Caco-2 (cell line): Measurements from ENCODE around the gene NTN1. TPM values are rescaled to one million over a fixed set of nuclear protein-coding genes. Genes with fewer than 3 reads are reported as not detected.

Source experiments
- BruUV-seq: library from RNA; stranded (reverse); fragments of 400-500 nt; replicated peaks from 2 replicates; lab custom pipeline; 2021; lab: Mats Ljungman, UMichigan
- CTCF ChIA-PET: fragments of 300-600 bp; sonication (Branson Sonifier 250); formaldehyde crosslinking; loops from one replicate; lab custom pipeline; 2022; ENCODE audit warnings: antibody characterized with exemption; lab: Charles Lee
- POLR2A ChIA-PET: fragments of 300-600 bp; sonication (Branson Sonifier 250); formaldehyde crosslinking; loops from one replicate; lab custom pipeline; 2022; ENCODE audit warnings: antibody characterized with exemption; lab: Charles Lee
- DNase-seq, 2 experiments: peaks; one replicate each; pipeline versions ENCODE4 v3.0.0 to v3.0.0-alpha.2; 2020 to 2022
- H3K27me3 ChIP-seq: replicated peaks from 2 replicates; pipeline ENCODE4 v1.6.0; 2011; ENCODE audit warnings: low read length; ENCODE audit not compliant: control insufficient read depth, insufficient read depth
- H3K36me3 ChIP-seq: 2 replicates; pipeline ENCODE4 v1.5.1; 2011; ENCODE audit warnings: low read length; ENCODE audit not compliant: control insufficient read depth, insufficient read depth
- H3K4me1 ChIP-seq: fragments of 250-450 bp; sonication (Bioruptor Pico); 2 replicates; pipeline ENCODE4 v1.5.1; 2020; ENCODE audit warnings: mild to moderate bottlenecking
- H3K4me3 ChIP-seq: 2 replicates; pipeline ENCODE4 v1.5.1; 2011; ENCODE audit warnings: low read depth, mild to moderate bottlenecking, control low read depth, low read length
- H3K9me3 ChIP-seq: fragments of 250-450 bp; sonication (Bioruptor Pico); 2 replicates; pipeline ENCODE4 v1.5.1; 2020; ENCODE audit warnings: mild to moderate bottlenecking, moderate library complexity
- H3K27ac Mint-ChIP-seq: one replicate; pipeline ENCODE4 v1.8.0; 2022; ENCODE audit warnings: mixed read lengths; ENCODE audit not compliant: unreplicated experiment
- H3K27me3 Mint-ChIP-seq: one replicate; pipeline ENCODE4 v1.8.0; 2022; ENCODE audit warnings: mixed read lengths; ENCODE audit not compliant: insufficient read depth, unreplicated experiment
- H3K36me3 Mint-ChIP-seq: one replicate; pipeline ENCODE4 v1.8.0; 2022; ENCODE audit warnings: mild to moderate bottlenecking, mixed read lengths; ENCODE audit not compliant: insufficient read depth, unreplicated experiment
- H3K4me1 Mint-ChIP-seq: one replicate; pipeline ENCODE4 v1.8.0; 2022; ENCODE audit warnings: low read depth, mixed read lengths; ENCODE audit not compliant: unreplicated experiment
- H3K4me3 Mint-ChIP-seq: one replicate; pipeline ENCODE4 v1.8.0; 2022; ENCODE audit warnings: mild to moderate bottlenecking, moderate library complexity, mixed read lengths; ENCODE audit not compliant: unreplicated experiment
- H3K9me3 Mint-ChIP-seq: one replicate; pipeline ENCODE4 v1.8.0; 2022; ENCODE audit warnings: mixed read lengths; ENCODE audit not compliant: unreplicated experiment
- intact Hi-C: fragments of 100-400 bp; cut with micrococcal nuclease; formaldehyde crosslinking; loops from one replicate; pipeline ENCODE4 v1.10.0; 2022; ENCODE audit not compliant: unreplicated experiment
- total RNA-seq: library from RNA; stranded (reverse); gene quantifications from 2 replicates; pipeline ENCODE4 v1.2.3, GENCODE V29; 2022
- TF ChIP-seq, protein P1 (sequence below), 2 experiments: fragments of 200-600 bp in 1 of 2; IDR thresholded peaks; 1 replicate in 1 of 2; 2 replicates in 1 of 2; pipeline versions ENCODE4 v1.5.1 to v1.8.0; 2011 to 2022; ENCODE audit warnings: antibody characterized with exemption in 1 of 2, control low read depth in 1 of 2, inconsistent platforms in 1 of 2, low read depth in 1 of 2, low read length in 1 of 2, mild to moderate bottlenecking in 1 of 2, moderate library complexity in 1 of 2; ENCODE audit not compliant: insufficient read depth in 1 of 2, severe bottlenecking in 1 of 2, unreplicated experiment in 1 of 2

NTN1 gene
- total RNA-seq, 1 experiment from 2014 or later, result 0.88 TPM

DNA sequence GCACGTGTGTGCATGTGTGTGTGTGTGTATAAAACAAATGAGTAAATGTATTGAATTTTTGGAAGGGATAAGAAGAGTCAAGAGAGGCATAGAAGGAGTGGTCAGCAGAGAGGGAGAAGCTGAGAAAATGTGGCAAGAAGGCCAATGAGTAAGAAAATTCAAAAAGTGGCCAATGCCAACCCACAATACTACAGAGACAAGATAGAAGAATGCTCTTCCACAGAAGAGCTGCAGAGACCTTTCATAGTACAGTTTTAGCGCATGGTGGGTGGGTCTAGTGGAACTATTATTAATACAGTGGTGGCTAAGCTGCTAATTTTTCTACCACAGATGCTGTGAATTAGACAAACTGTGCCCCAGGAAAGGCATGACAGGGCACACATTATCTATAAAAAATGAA lies 233.5 kb downstream of the NTN1 start:
- no peaks in the 10 kb centered on the region for H3K9me3 Mint-ChIP-seq
- H3K27me3 ChIP-seq, result no peaks in the 10 kb centered on the region
- H3K27ac Mint-ChIP-seq, result no peak overlapping the region
- no TSS peak for BruUV-seq
- H3K36me3 ChIP-seq, result no peaks in the 10 kb centered on the region
- H3K4me1 Mint-ChIP-seq, result peaks cover 15% of the 10 kb centered on the region
- no peaks in the 10 kb centered on the region for H3K9me3 ChIP-seq
- H3K4me3 ChIP-seq, result no peak overlapping the region
- H3K4me3 Mint-ChIP-seq, result no peak overlapping the region
- H3K36me3 Mint-ChIP-seq, result no peaks in the 10 kb centered on the region
- H3K27me3 Mint-ChIP-seq, result no peaks in the 10 kb centered on the region
- ChIA-PET CTCF (no interaction called here), POLR2A (no interaction called here)
- intact Hi-C loops, result no loop called here
- DNase-seq, result no peak
- TF ChIP-seq, protein P1, sequence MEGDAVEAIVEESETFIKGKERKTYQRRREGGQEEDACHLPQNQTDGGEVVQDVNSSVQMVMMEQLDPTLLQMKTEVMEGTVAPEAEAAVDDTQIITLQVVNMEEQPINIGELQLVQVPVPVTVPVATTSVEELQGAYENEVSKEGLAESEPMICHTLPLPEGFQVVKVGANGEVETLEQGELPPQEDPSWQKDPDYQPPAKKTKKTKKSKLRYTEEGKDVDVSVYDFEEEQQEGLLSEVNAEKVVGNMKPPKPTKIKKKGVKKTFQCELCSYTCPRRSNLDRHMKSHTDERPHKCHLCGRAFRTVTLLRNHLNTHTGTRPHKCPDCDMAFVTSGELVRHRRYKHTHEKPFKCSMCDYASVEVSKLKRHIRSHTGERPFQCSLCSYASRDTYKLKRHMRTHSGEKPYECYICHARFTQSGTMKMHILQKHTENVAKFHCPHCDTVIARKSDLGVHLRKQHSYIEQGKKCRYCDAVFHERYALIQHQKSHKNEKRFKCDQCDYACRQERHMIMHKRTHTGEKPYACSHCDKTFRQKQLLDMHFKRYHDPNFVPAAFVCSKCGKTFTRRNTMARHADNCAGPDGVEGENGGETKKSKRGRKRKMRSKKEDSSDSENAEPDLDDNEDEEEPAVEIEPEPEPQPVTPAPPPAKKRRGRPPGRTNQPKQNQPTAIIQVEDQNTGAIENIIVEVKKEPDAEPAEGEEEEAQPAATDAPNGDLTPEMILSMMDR (IDR thresholded peaks at IDR 0.05; ENCODE audit: insufficient read depth in 1 of 2, low read depth in 1 of 2, low read length in 1 of 2, severe bottlenecking in 1 of 2, unreplicated experiment in 1 of 2), result no peak
- no peaks in the 10 kb centered on the region for H3K4me1 ChIP-seq

DNA sequence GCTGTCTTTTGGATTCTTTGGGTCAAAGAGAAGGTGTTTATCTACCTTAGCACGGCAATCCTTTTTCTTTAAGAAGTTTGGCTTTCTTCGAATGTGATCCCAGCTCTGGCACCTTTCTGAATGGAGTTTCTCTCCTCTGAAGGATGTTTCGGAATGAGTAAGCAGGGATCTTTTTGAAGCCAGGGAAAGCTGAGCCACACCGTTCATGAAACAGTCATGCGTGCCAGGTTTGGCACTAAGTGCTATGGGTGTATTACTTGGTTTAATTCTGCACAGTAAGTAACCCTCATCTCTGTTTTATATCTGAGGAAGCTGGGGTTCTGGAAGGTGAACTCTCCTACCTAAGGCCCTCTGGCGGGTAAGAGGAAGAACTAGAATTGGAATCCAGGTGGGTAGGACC lies 234.5 kb downstream of the NTN1 start:
- no peaks in the 10 kb centered on the region for H3K27me3 Mint-ChIP-seq
- intact Hi-C loops, result no loop called here
- no peaks in the 10 kb centered on the region for H3K9me3 ChIP-seq
- ChIA-PET CTCF (no interaction called here), POLR2A (no interaction called here)
- no peaks in the 10 kb centered on the region for H3K27me3 ChIP-seq
- H3K36me3 ChIP-seq, result no peaks in the 10 kb centered on the region
- H3K27ac Mint-ChIP-seq, result no peak overlapping the region
- H3K4me3 Mint-ChIP-seq, result no peak overlapping the region
- H3K4me3 ChIP-seq, result no peak overlapping the region
- peaks cover 15% of the 10 kb centered on the region for H3K4me1 Mint-ChIP-seq
- no peaks in the 10 kb centered on the region for H3K36me3 Mint-ChIP-seq
- DNase-seq, result no peak
- no TSS peak for BruUV-seq
- H3K4me1 ChIP-seq, result no peaks in the 10 kb centered on the region
- TF ChIP-seq, protein P1 (IDR thresholded peaks at IDR 0.05; ENCODE audit: insufficient read depth in 1 of 2, low read depth in 1 of 2, low read length in 1 of 2, severe bottlenecking in 1 of 2, unreplicated experiment in 1 of 2), result no peak
- no peaks in the 10 kb centered on the region for H3K9me3 Mint-ChIP-seq

DNA sequence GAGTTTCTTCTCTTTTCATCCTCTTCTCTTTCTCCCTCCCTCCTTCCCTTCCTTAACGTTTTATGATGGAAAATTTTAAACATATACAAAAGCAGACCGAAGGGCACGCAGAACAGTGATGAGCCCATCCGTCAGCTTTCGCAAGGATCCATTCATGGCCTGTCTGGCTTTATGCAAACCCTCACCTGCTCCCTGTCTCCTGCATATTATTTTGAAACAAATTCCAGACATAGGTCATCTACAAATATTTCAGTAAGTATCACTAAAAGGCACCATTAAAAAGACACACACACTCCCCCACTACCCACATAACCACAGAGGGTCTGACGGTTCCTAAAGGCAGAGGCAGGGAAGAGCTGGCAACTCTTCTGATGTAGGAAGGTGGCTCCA lies 235.0 kb downstream of the NTN1 start:
- Histone ChIP-seq H3K4me3 (no peak overlapping the region), H3K4me1 (no peaks in the 10 kb centered on the region), H3K9me3 (no peaks in the 10 kb centered on the region), H3K36me3 (no peaks in the 10 kb centered on the region), H3K27me3 (no peaks in the 10 kb centered on the region)
- Mint-ChIP-seq H3K4me3 (no peak overlapping the region), H3K36me3 (no peaks in the 10 kb centered on the region), H3K27ac (no peak overlapping the region), H3K4me1 (peaks cover 15% of the 10 kb centered on the region), H3K27me3 (no peaks in the 10 kb centered on the region), H3K9me3 (no peaks in the 10 kb centered on the region)
- no TSS peak for BruUV-seq
- TF ChIP-seq, protein P1 (IDR thresholded peaks at IDR 0.05; ENCODE audit: insufficient read depth in 1 of 2, low read depth in 1 of 2, low read length in 1 of 2, severe bottlenecking in 1 of 2, unreplicated experiment in 1 of 2), result no peak
- ChIA-PET CTCF (no interaction called here), POLR2A (no interaction called here)
- no peak for DNase-seq
- intact Hi-C loops, result no loop called here
